GM21360 (cell line): ENCODE data around the gene PCDHGC5.

Experiments used
- ATAC-seq: cut with Tn5 transposase; IDR thresholded peaks from one replicate; pipeline ENCODE4 v1.9.1; 2021; ENCODE audit warnings: mild to moderate bottlenecking, moderate library complexity; ENCODE audit not compliant: unreplicated experiment

The PCDHGC5 gene

GRCh38 chr5:141512390-141512910 lies 23.6 kb downstream of the PCDHGC5 start:
- ATAC-seq = no peak

GRCh38 chr5:141512911-141513626 lies 24.2 kb downstream of the PCDHGC5 start:
- ATAC-seq = no peak

GRCh38 chr5:141513627-141514329 lies 24.9 kb downstream of the PCDHGC5 start:
- peak; percentile 31 for ATAC-seq

- ATAC-seq = peak; percentile 11
These were observed 25.7 kb downstream of the PCDHGC5 start for GRCh38 chr5:141514330-141515133.

- ATAC-seq = no peak
These were observed 26.3 kb downstream of the PCDHGC5 start for GRCh38 chr5:141515141-141515540.

GRCh38 chr5:141515946-141516671 lies 27.2 kb downstream of the PCDHGC5 start:
- no peak for ATAC-seq

GRCh38 chr5:141516672-141517025 lies 27.8 kb downstream of the PCDHGC5 start:
- ATAC-seq = no peak

GRCh38 chr5:141517312-141517711 lies 28.4 kb downstream of the PCDHGC5 start:
- ATAC-seq = no peak

GRCh38 chr5:141517880-141518617 lies 29.2 kb downstream of the PCDHGC5 start:
- no peak for ATAC-seq

- ATAC-seq = no peak
These were observed 29.7 kb downstream of the PCDHGC5 start for GRCh38 chr5:141518618-141519015.

GRCh38 chr5:141519605-141520565 lies 31.0 kb downstream of the PCDHGC5 start:
- ATAC-seq = no peak

- no peak for ATAC-seq
These were observed 32.4 kb downstream of the PCDHGC5 start for GRCh38 chr5:141521244-141521781.

GRCh38 chr5:141522301-141522700 lies 33.4 kb downstream of the PCDHGC5 start:
- no peak for ATAC-seq

- ATAC-seq = no peak
These were observed 35.1 kb downstream of the PCDHGC5 start for GRCh38 chr5:141523991-141524390.

- ATAC-seq = peak; percentile 57
These were observed 36.0 kb downstream of the PCDHGC5 start for GRCh38 chr5:141524604-141525597.

GRCh38 chr5:141525653-141526052 lies 36.8 kb downstream of the PCDHGC5 start:
- no peak for ATAC-seq

- no peak for ATAC-seq
These were observed 38.5 kb downstream of the PCDHGC5 start for GRCh38 chr5:141527426-141527825.
